K562 (cell line): Measurements from ENCODE around the gene PRRT1. TPM values are rescaled to one million over a fixed set of nuclear protein-coding genes. Genes with fewer than 3 reads are reported as not detected.

ENCODE experiments used
- ATF7 ChIP-seq: fragments of 450-650 bp; IDR thresholded peaks from 2 replicates; pipeline ENCODE4 v1.7.1; 2014; ENCODE audit warnings: mild to moderate bottlenecking, moderate library complexity
- BCOR ChIP-seq: fragments of 450-650 bp; IDR thresholded peaks from 2 replicates; pipeline ENCODE4 v1.6.1; 2016
- CBFB ChIP-seq: sonication (generic); formaldehyde crosslinking; IDR thresholded peaks from 2 replicates; pipeline ENCODE4 v1.4.0; 2020; ENCODE audit warnings: mild to moderate bottlenecking, missing genetic modification reagents
- CTCF ChIP-seq, 3 experiments: IDR thresholded peaks in 2 of 3; conservative IDR thresholded peaks in 1 of 3; 2 replicates each; pipeline ENCODE4 v1.5.1; 2011 to 2012; ENCODE audit warnings: low read length in 3 of 3, mild to moderate bottlenecking in 3 of 3, control low read depth in 2 of 3, improper control_type of control experiment in 1 of 3, inconsistent platforms in 1 of 3, low read depth in 1 of 3, mixed read lengths in 1 of 3, moderate library complexity in 1 of 3; ENCODE audit not compliant: insufficient read depth in 2 of 3
- ELF4 ChIP-seq: fragments of 450-650 bp; formaldehyde crosslinking; IDR thresholded peaks from 2 replicates; pipeline ENCODE4 v1.4.0; 2022; ENCODE audit warnings: missing genetic modification characterization
- GATAD2A ChIP-seq: fragments of 450-650 bp; IDR thresholded peaks from 2 replicates; pipeline ENCODE4 v1.6.1; 2017
- MBD1 ChIP-seq: fragments of 250-450 bp; sonication (Bioruptor Pico); IDR thresholded peaks from 2 replicates; pipeline ENCODE4 v1.8.0; 2022; ENCODE audit warnings: inconsistent platforms
- NR1H2 ChIP-seq: sonication (generic); formaldehyde crosslinking; IDR thresholded peaks from 2 replicates; pipeline ENCODE4 v1.4.0; 2020; ENCODE audit warnings: mild to moderate bottlenecking, missing genetic modification reagents
- PHF21A ChIP-seq: fragments of 450-650 bp; IDR thresholded peaks from 2 replicates; pipeline ENCODE4 v1.6.1; 2017; ENCODE audit warnings: low read depth, borderline replicate concordance
- SMAD4 ChIP-seq: fragments of 250-450 bp; sonication (Bioruptor Pico); conservative IDR thresholded peaks from 2 replicates; pipeline ENCODE4 v1.8.0; 2021; ENCODE audit warnings: inconsistent platforms, mild to moderate bottlenecking, moderate library complexity
- TCF3 ChIP-seq: sonication (generic); formaldehyde crosslinking; IDR thresholded peaks from 2 replicates; pipeline ENCODE4 v1.4.0; 2020; ENCODE audit warnings: mild to moderate bottlenecking, missing genetic modification reagents
- TFE3 ChIP-seq: fragments of 450-650 bp; formaldehyde crosslinking; IDR thresholded peaks from 2 replicates; pipeline ENCODE4 v1.4.0; 2020; ENCODE audit warnings: mild to moderate bottlenecking, mixed read lengths
- TOE1 ChIP-seq, 2 experiments: fragments of 450-650 bp in 1 of 2; sonication (generic) in 1 of 2; formaldehyde crosslinking in 1 of 2; IDR thresholded peaks; 2 replicates each; pipeline versions ENCODE4 v1.7.1 to v1.8.0; 2016 to 2022; ENCODE audit warnings: borderline replicate concordance in 2 of 2, mild to moderate bottlenecking in 2 of 2, antibody characterized with exemption in 1 of 2, inconsistent platforms in 1 of 2, low read depth in 1 of 2, missing genetic modification reagents in 1 of 2, moderate library complexity in 1 of 2
- TRIM24 ChIP-seq, 2 experiments: fragments of 450-650 bp; IDR thresholded peaks; 2 replicates each; pipeline ENCODE4 v1.6.1; 2016
- TSC22D4 ChIP-seq: fragments of 450-650 bp; IDR thresholded peaks from 2 replicates; pipeline ENCODE4 v1.6.1; 2016; ENCODE audit warnings: missing genetic modification characterization, missing biosample characterization, control low read depth
- ZKSCAN8 ChIP-seq: fragments of 200-800 bp; sonication (Bioruptor generic); IDR thresholded peaks from 2 replicates; pipeline ENCODE4 v1.6.1; 2016; ENCODE audit warnings: missing genetic modification characterization, missing compliant biosample characterization
- ZNF263 ChIP-seq: sonication (generic); formaldehyde crosslinking; IDR thresholded peaks from 2 replicates; pipeline ENCODE4 v1.8.0; 2022; ENCODE audit warnings: mild to moderate bottlenecking, missing genetic modification reagents, borderline replicate concordance
- ZNF274 ChIP-seq: IDR thresholded peaks from 2 replicates; pipeline ENCODE4 v1.6.1; 2011; ENCODE audit warnings: low read depth, mild to moderate bottlenecking, low read length, moderate library complexity, borderline replicate concordance
- ZNF277 ChIP-seq: fragments of 250-450 bp; sonication (Bioruptor Pico); IDR thresholded peaks from 2 replicates; pipeline ENCODE4 v1.8.0; 2022; ENCODE audit warnings: inconsistent platforms, mild to moderate bottlenecking, moderate library complexity, borderline replicate concordance
- ZNF436 ChIP-seq: fragments of 250-450, 450-650 bp; sonication (Bioruptor Pico); formaldehyde crosslinking; IDR thresholded peaks from 2 replicates; pipeline ENCODE4 v1.7.0; 2020; ENCODE audit warnings: mild to moderate bottlenecking
- ZSCAN32 ChIP-seq: fragments of 450-650 bp; formaldehyde crosslinking; IDR thresholded peaks from 2 replicates; pipeline ENCODE4 v1.4.0; 2020; ENCODE audit warnings: mild to moderate bottlenecking, moderate library complexity
- polyA plus RNA-seq, 8 experiments: library from polyadenylated mRNA; depleted of rRNA in 4 of 8; stranded (reverse) in 5 of 8; unstranded in 3 of 8; fragments of >200 nt; fragmentation: Nextera tagmentation in 2 of 8; fragmentation: Illumina TruSeq in 1 of 8; extraction: Ambion mirVana in 2 of 8; extraction: Trizol in 1 of 8; gene quantifications; 2 replicates each; pipeline versions ENCODE4 v1.2.1 to v1.2.3, GENCODE V29; 2011 to 2014; ENCODE audit warnings: inconsistent platforms in 1 of 8, missing spikeins in 1 of 8
- total RNA-seq, 7 experiments: library from RNA; depleted of rRNA in 6 of 7; stranded (reverse); fragments of >200 nt in 6 of 7; fragmentation: Illumina TruSeq in 2 of 7; extraction: Trizol in 2 of 7; gene quantifications; 2 replicates each; pipeline versions ENCODE4 v1.2.1 to v1.2.3, GENCODE V29; 2011 to 2021; ENCODE audit warnings: low replicate concordance in 1 of 7

PRRT1 gene
- total and polyA plus RNA-seq, 9 of the 15 experiments (the other 6 are each of a cell fraction or from before 2014, with no cell fraction given) = 0.14 to 3.5 (median 0.41) TPM

- 0 out of 2 replicates have a peak, but pooled peaks have one; percentile 23 for TF ChIP-seq TOE1 (IDR thresholded peaks at IDR 0.05; ENCODE audit: borderline replicate concordance)
- TF ChIP-seq TOE1 (CRISPR knock-in tag; IDR thresholded peaks at IDR 0.05; ENCODE audit: borderline replicate concordance, low read depth) = no peak
- TF ChIP-seq ELF4 (CRISPR knock-in tag) = peak; percentile 85; the same call in 1 of the 2 replicates
- no peak for TF ChIP-seq ZNF274
- peak; percentile 48; the same call in 1 of the 2 replicates for TF ChIP-seq NR1H2 (CRISPR knock-in tag)
- TF ChIP-seq SMAD4 (CRISPR knock-in tag) = peak; percentile 63; the same call in 1 of the 2 replicates
- TF ChIP-seq ZNF263 = peak; percentile 45; the same call in 1 of the 2 replicates
- TF ChIP-seq PHF21A = peak; percentile 38; the same call in 1 of the 2 replicates
- TF ChIP-seq TFE3 (CRISPR knock-in tag) = no peak
- TF ChIP-seq TSC22D4 (tag) = no peak
- no peak for TF ChIP-seq ZNF277 (CRISPR knock-in tag)
- peak in 1 of 2 experiments; percentile 42; a peak in 1 of 4 replicates for TF ChIP-seq TRIM24 (IDR thresholded peaks at IDR 0.05)
- TF ChIP-seq CTCF (IDR thresholded peaks at IDR 0.05 in 2 of 3, conservative IDR thresholded peaks at IDR 0.05 in 1 of 3; ENCODE audit: insufficient read depth in 2 of 3, low read depth in 1 of 3, low read length in 3 of 3) = peak in 2 of 3 experiments; percentile 11 to 24; a peak in 3 of 6 replicates
- TF ChIP-seq MBD1 (CRISPR knock-in tag) = no peak
- peak; percentile 30; the same call in 1 of the 2 replicates for TF ChIP-seq BCOR
- peak; percentile 63 for TF ChIP-seq ATF7
- no peak for TF ChIP-seq ZNF436
- TF ChIP-seq TCF3 (CRISPR knock-in tag) = peak; percentile 34
- TF ChIP-seq ZKSCAN8 (CRISPR knock-in tag) = no peak
- no peak for TF ChIP-seq ZSCAN32
- peak; percentile 52; the same call in 1 of the 2 replicates for TF ChIP-seq CBFB (CRISPR knock-in tag)
- 0 out of 2 replicates have a peak, but pooled peaks have one; percentile 60 for TF ChIP-seq GATAD2A
Observed at GRCh38 chr6:32168807-32169591, 17.3 kb upstream of the PRRT1 start (continued).
